Keratinocyte (primary cell): ENCODE measurements around the gene AGO3. TPM values are rescaled to one million over a fixed set of nuclear protein-coding genes. Genes with fewer than 3 reads are reported as not detected.

Source experiments
- DNase-seq: peaks from one replicate; pipeline ENCODE4 v3.0.0-alpha.2; 2011; ENCODE audit warnings: low read depth, missing footprints, low spot score
- FAIRE-seq: peaks from 2 replicates; lab custom pipeline; 2011; peaks lifted over from hg19 to GRCh38; lab: Jason Lieb, UNC
- H2AFZ ChIP-seq: 2 replicates; pipeline ENCODE4 v1.6.0; 2012; ENCODE audit warnings: low read length, control low read depth, inconsistent platforms; ENCODE audit not compliant: control insufficient read depth
- H3K27ac ChIP-seq: 2 replicates; pipeline ENCODE4 v1.5.1; 2011; ENCODE audit warnings: low read length; ENCODE audit not compliant: control insufficient read depth, insufficient read depth
- H3K27me3 ChIP-seq: 3 replicates; pipeline ENCODE4 v1.6.0; 2011; ENCODE audit warnings: low read length; ENCODE audit not compliant: control insufficient read depth, insufficient read depth; ENCODE audit errors: extremely low read depth
- H3K36me3 ChIP-seq, 2 experiments: 2 replicates in 1 of 2; 3 replicates in 1 of 2; pipeline ENCODE4 v1.5.1; 2011; ENCODE audit warnings: low read length in 2 of 2, mild to moderate bottlenecking in 1 of 2; ENCODE audit not compliant: control insufficient read depth in 2 of 2, insufficient read depth in 2 of 2; ENCODE audit errors: extremely low read depth in 1 of 2
- H3K4me1 ChIP-seq: 3 replicates; pipeline ENCODE4 v1.5.1; 2011; ENCODE audit warnings: low read length; ENCODE audit not compliant: control insufficient read depth, insufficient read depth; ENCODE audit errors: extremely low read depth
- H3K4me2 ChIP-seq: 3 replicates; pipeline ENCODE4 v1.6.0; 2011; ENCODE audit warnings: low read depth, low read length; ENCODE audit not compliant: control insufficient read depth, insufficient read depth; ENCODE audit errors: extremely low read depth
- H3K4me3 ChIP-seq, 3 experiments: fragments of 200-600 bp in 1 of 3; sonication (generic) in 1 of 3; 2 replicates in 2 of 3; 3 replicates in 1 of 3; pipeline ENCODE4 v1.5.1; 2011 to 2016; ENCODE audit warnings: low read length in 3 of 3, mild to moderate bottlenecking in 3 of 3, control low read depth in 2 of 3, inconsistent platforms in 1 of 3, low read depth in 1 of 3, mixed read lengths in 1 of 3, mixed run types in 1 of 3, moderate library complexity in 1 of 3; ENCODE audit not compliant: control insufficient read depth in 2 of 3, insufficient read depth in 2 of 3; ENCODE audit errors: extremely low read depth in 1 of 3
- H3K79me2 ChIP-seq: 2 replicates; pipeline ENCODE4 v1.6.0; 2012; ENCODE audit warnings: low read length; ENCODE audit not compliant: control insufficient read depth, insufficient read depth
- H3K9ac ChIP-seq: 3 replicates; pipeline ENCODE4 v1.6.0; 2011; ENCODE audit warnings: low read length; ENCODE audit not compliant: control insufficient read depth, insufficient read depth; ENCODE audit errors: extremely low read depth
- H3K9me1 ChIP-seq: 3 replicates; pipeline ENCODE4 v1.6.0; 2011; ENCODE audit warnings: low read length; ENCODE audit not compliant: control insufficient read depth, insufficient read depth; ENCODE audit errors: extremely low read depth
- H3K9me3 ChIP-seq: 2 replicates; pipeline ENCODE4 v1.5.1; 2012; ENCODE audit warnings: low read depth, low read length; ENCODE audit not compliant: control insufficient read depth
- H4K20me1 ChIP-seq: 3 replicates; pipeline ENCODE4 v1.6.0; 2011; ENCODE audit warnings: low read length; ENCODE audit not compliant: control insufficient read depth, insufficient read depth; ENCODE audit errors: extremely low read depth
- EZH2 ChIP-seq: IDR thresholded peaks from one replicate; pipeline ENCODE4 v1.6.1; 2012; ENCODE audit warnings: inconsistent platforms, mild to moderate bottlenecking, low read length, moderate library complexity
- dilution Hi-C: fragments of 300-500 bp; cut with MboI; formaldehyde crosslinking; loops from one replicate; pipeline ENCODE4 v1.7.0; 2020; ENCODE audit warnings: low sequenced_read_pairs; ENCODE audit not compliant: extremely low pct_ligation_motif_present
- polyA plus RNA-seq, 5 experiments: library from polyadenylated mRNA; depleted of rRNA in 3 of 5; stranded (reverse) in 3 of 5; stranded (forward) in 1 of 5; unstranded in 1 of 5; fragments of >200 nt; gene quantifications; 1 replicate in 1 of 5; 2 replicates in 3 of 5; 3 replicates in 1 of 5; pipeline versions ENCODE4 v1.2.1 to v1.2.3, GENCODE V29; 2011 to 2012; ENCODE audit warnings: missing spikeins in 2 of 5, low read depth in 1 of 5, low replicate concordance in 1 of 5
- TF ChIP-seq, protein P1 (sequence below), 3 experiments: IDR thresholded peaks in 1 of 3; conservative IDR thresholded peaks in 1 of 3; optimal IDR thresholded peaks in 1 of 3; 2 replicates in 2 of 3; 3 replicates in 1 of 3; pipeline versions ENCODE3 to v1.5.1; 2011; ENCODE audit warnings: low read length in 3 of 3, mild to moderate bottlenecking in 3 of 3, moderate library complexity in 2 of 3, control low read depth in 1 of 3, inconsistent platforms in 1 of 3; ENCODE audit not compliant: insufficient read depth in 2 of 3; ENCODE audit errors: extremely low read depth in 1 of 3

Gene AGO3
- polyA plus RNA-seq, 1 donor (not counting 4 experiments of a cell fraction or from before 2014, with no cell fraction given) = 14.0 TPM

DNA sequence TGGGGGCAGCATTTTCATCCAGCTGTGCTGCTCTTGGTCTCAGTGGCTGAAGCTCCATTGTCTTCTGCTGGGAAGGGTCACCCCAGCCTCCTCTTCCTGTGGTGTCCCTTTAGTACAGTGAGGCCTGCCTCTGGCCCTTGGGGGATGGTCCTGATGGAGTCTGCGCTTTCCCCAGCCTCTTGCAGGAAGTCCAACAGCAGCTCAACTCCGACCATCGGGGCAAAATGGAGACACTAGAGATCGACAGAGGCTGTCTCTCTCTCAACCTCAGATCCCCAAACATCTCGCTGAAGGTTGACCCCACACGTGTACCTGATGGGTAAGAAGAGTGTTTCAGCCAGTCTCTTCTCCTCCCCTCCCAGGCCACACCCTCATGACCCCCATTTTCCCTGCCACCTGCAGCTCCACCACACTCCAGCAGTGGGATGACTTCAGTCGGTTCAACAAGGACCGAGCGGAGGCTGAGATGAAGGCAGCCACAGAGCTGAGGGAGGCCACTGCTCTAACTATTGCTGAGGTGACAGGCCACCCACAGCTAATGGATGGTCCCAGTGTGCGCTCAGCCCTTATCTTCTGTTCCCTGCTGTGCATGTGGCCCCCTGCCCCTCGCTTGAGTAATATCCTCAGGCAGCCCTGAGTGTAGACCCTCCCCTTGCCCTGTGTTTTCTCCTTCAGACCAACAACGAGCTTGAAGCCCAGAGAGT lies 155.8 kb downstream of the AGO3 start:
- FAIRE-seq = no peak
- Histone ChIP-seq H3K9ac (no peak overlapping the region), H4K20me1 (no peaks in the 10 kb centered on the region), H3K27me3 (no peaks in the 10 kb centered on the region), H3K9me3 (no peaks in the 10 kb centered on the region), H3K4me2 (no peak overlapping the region), H2AFZ (no peak overlapping the region), H3K27ac (no peak overlapping the region), H3K4me3 (no peak overlapping the region), H3K9me1 (no peaks in the 10 kb centered on the region), H3K4me1 (peaks cover 24% of the 10 kb centered on the region), H3K79me2 (peaks cover 28% of the 10 kb centered on the region), H3K36me3 (peaks cover 4 to 14% of the 10 kb centered on the region in 2 experiments)
- dilution Hi-C loops = no loop called here
- no peak for DNase-seq
- TF ChIP-seq, protein P1, sequence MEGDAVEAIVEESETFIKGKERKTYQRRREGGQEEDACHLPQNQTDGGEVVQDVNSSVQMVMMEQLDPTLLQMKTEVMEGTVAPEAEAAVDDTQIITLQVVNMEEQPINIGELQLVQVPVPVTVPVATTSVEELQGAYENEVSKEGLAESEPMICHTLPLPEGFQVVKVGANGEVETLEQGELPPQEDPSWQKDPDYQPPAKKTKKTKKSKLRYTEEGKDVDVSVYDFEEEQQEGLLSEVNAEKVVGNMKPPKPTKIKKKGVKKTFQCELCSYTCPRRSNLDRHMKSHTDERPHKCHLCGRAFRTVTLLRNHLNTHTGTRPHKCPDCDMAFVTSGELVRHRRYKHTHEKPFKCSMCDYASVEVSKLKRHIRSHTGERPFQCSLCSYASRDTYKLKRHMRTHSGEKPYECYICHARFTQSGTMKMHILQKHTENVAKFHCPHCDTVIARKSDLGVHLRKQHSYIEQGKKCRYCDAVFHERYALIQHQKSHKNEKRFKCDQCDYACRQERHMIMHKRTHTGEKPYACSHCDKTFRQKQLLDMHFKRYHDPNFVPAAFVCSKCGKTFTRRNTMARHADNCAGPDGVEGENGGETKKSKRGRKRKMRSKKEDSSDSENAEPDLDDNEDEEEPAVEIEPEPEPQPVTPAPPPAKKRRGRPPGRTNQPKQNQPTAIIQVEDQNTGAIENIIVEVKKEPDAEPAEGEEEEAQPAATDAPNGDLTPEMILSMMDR (optimal IDR thresholded peaks at IDR 0.05 in 1 of 3, IDR thresholded peaks at IDR 0.05 in 1 of 3, conservative IDR thresholded peaks at IDR 0.05 in 1 of 3; ENCODE audit: extremely low read depth in 1 of 3, insufficient read depth in 2 of 3, low read length in 3 of 3) = no peak
- TF ChIP-seq EZH2 = no peak

DNA sequence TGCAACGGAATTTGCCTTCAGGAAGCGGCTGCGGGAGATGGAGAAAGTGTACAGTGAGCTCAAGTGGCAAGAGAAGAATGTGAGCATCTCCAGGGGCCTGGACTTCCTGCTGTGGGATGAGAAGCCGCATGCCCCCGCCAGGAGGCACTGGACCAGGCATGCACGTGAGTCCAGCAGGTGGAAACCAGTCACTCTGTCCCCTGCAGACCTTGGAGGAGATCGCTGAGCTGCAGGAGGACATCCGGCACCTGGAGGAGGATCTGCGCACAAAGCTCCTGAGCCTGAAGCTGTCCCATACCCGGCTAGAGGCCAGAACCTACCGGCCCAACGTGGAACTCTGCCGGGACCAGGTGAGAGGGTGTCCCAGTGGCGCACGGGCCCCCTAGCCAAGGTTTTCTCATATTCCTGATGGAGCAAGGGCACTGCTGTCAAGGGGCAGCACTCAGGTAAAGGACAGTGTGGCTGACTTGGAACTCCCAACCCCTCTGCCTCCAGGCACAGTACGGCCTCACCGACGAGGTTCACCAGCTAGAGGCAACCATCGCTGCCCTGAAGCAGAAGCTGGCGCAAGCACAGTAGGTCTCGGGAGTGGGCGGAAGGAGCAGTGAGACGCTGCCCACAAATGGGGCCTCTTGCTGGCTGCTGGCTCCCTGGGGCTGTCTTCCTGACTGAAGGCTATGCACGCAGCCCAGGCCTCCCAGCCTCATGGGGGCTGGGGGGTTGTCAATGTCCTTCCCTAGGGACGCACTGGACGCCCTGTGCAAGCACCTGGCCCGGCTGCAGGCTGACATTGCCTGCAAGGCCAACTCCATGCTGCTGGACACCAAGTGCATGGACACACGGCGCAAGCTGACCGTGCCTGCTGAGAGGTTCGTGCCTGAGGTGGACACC lies 156.6 kb downstream of the AGO3 start:
- H4K20me1 ChIP-seq = no peaks in the 10 kb centered on the region
- FAIRE-seq (no peak), DNase-seq (no peak)
- H3K4me1 ChIP-seq = peaks cover 17% of the 10 kb centered on the region
- dilution Hi-C loops = no loop called here
- H3K4me3 ChIP-seq = no peak overlapping the region
- peak overlapping the region; percentile 95 for H2AFZ ChIP-seq
- no peak for TF ChIP-seq EZH2
- TF ChIP-seq, protein P1 (optimal IDR thresholded peaks at IDR 0.05 in 1 of 3, IDR thresholded peaks at IDR 0.05 in 1 of 3, conservative IDR thresholded peaks at IDR 0.05 in 1 of 3; ENCODE audit: extremely low read depth in 1 of 3, insufficient read depth in 2 of 3, low read length in 3 of 3) = no peak
- H3K79me2 ChIP-seq = peaks cover 34% of the 10 kb centered on the region
- no peaks in the 10 kb centered on the region for H3K27me3 ChIP-seq
- H3K9me1 ChIP-seq = no peaks in the 10 kb centered on the region
- no peaks in the 10 kb centered on the region for H3K9me3 ChIP-seq
- H3K36me3 ChIP-seq = peaks cover 11 to 22% of the 10 kb centered on the region in 2 experiments
- no peak overlapping the region for H3K4me2 ChIP-seq
- H3K9ac ChIP-seq = no peak overlapping the region
- H3K27ac ChIP-seq = no peak overlapping the region
